GM21529 (cell line): ENCODE results near the gene NELFB.
A peak's percentile ranks its signal among the peaks of the same experiment; 100 is the strongest.

Experiments used
- ATAC-seq: cut with Tn5 transposase; IDR thresholded peaks from one replicate; pipeline ENCODE4 v1.9.1; 2021; ENCODE audit not compliant: unreplicated experiment

The NELFB gene

GRCh38 chr9:137280474-137281344 is 25.6 kb downstream of the NELFB start:
- no peak for ATAC-seq

- ATAC-seq = no peak
Observed at GRCh38 chr9:137281345-137282116, 26.4 kb downstream of the NELFB start.

DNA sequence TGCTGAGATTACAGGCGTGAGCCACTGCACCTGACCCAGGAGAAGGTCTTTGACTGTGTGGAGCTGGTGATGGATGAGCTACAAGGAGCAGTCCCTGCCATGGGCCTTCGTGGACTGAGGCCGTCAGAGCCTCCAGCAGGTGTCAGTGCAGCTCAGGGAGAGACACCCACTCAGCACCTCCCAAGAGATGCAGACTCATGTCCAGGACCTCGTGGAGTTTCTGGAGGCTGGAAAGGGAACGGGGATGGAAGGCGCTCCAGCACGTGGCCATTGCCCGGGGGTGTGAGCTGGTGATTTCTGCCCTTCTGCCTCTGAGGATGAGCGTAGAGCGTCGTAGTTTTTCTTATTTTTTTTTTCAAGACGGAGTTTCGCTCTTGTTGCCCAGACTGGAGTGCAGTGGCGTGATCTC is 31.9 kb downstream of the NELFB start:
- no peak for ATAC-seq

DNA sequence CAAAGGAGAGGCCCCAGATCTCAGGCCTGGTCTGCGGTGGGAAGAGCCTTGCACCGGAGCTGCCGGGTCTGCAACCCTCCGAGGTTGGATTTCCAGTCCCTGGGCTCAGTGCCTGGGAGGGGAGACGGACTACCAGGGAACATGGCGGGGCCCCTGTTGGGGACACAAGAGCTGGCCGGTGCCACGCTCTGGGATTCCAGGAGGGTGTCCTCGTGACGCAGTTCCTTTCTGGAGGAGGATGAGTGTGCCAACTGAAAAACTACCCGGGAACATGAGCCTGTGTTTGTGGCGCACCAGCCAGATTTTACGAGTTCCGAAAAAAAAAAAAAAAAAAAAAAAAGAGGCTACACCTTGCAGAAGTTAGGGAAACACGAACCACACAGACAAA is 38.0 kb downstream of the NELFB start:
- no peak for ATAC-seq

DNA sequence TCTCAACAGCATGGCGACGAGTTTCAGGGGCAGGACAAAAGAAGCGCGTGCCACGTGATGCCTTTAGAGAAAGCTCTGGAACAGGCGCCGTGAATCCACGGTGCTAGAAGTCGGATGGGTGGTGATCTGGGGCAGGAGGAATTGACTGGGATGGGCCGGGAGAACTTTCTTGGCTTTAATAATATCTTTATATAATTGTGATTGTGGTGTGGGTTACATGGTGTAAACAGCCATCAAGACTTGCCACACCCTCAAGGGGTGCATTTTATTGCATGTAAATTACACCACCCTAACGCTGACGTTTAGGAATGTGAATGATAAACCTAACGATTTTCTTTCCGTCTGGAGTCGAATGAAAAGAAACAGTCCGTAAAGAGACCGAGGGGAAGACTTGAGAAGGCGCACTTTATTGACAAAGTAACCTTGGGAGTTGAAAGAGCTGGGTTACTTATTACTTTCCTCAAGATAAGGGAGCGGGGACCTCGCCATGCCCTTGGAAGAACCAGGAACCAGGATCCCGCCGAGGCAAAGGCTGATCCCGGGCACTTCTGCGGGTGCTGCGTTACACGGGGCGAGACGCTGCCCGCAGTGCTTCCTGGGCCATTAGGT is 38.5 kb downstream of the NELFB start:
- no peak for ATAC-seq

GRCh38 chr9:137294091-137294680 is 39.1 kb downstream of the NELFB start:
- ATAC-seq = no peak

- ATAC-seq = no peak
Observed at GRCh38 chr9:137294681-137295237, 39.6 kb downstream of the NELFB start.

DNA sequence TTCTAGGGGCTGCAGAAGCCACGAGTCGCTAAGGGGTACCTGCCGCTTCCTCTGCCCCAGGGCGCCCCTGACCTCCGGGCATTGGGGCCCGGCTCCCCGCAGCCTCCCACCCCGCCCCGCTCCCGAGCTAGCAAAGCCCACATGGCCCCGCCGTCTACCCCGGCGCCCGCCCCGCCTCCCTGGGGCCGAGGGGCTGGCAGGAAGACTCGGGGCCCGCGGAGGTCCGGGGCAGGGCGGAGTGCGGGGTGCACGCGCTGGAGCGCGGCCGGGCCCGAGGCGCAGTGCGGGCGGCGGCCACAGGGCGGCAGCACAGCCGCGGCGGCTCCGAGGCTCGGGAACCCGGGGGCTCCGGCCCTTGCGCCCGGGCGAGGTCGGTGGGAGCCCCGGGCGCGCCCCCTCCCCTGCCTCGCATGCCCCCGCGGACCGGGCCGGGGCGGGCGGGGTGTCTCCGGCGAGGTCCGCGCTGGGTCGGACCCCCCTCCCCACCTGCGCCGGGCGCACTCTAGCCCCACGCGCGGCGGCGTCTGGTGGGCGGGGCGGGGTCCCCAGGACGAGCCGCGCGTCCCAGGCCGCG is 40.2 kb downstream of the NELFB start:
- no peak for ATAC-seq

GRCh38 chr9:137295849-137296669 is 40.9 kb downstream of the NELFB start:
- ATAC-seq = no peak

- no peak for ATAC-seq
Observed at GRCh38 chr9:137296670-137297664, 41.8 kb downstream of the NELFB start.

GRCh38 chr9:137297966-137298365 is 42.8 kb downstream of the NELFB start:
- no peak for ATAC-seq

- ATAC-seq = no peak
Observed at GRCh38 chr9:137298401-137299202, 43.5 kb downstream of the NELFB start.

- ATAC-seq = no peak
Observed at GRCh38 chr9:137299203-137299565, 44.1 kb downstream of the NELFB start.

DNA sequence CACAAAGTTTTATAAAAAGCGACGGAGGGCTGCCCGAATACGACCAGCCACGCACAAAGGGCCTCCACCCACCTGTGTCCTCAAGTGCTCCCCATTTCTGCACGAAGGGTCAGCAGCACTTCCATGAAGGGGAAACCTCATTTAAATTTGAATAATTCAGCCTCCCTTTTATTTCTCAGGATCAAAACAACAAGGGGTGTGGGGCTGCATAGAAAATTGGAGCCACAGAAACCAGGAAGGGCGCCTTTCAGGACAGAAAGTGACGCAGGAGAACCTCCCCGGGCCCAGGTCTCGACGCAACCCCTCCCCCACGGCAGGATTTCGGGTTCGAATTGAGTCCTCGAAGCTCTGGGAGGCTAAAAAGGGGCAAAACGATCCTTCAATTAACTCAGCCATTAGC is 44.8 kb downstream of the NELFB start:
- no peak for ATAC-seq

DNA sequence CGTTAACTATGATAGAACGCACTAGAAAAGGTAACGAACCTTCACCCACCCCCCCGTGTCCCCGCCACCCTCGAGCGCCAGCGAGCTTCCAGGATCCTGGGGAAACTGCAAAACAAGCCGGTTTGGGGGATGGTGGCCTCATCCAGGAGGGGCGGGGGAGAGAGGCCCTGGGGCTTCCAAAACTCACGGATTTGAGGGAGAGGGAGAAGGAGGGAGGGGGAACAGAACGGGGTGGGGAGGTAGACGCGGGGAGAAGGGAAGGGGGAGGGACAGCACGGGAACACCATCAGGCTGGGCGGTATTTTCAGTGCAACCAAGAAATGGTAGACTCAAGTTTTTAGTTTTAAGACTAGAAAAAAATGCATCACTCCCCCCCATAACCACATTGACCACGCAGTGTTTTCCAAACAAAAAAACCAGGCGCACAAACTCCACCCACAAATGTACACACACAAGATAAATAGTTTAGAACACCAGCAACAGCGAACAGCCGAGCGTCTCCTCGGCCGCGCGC is 45.5 kb downstream of the NELFB start:
- no peak for ATAC-seq

GRCh38 chr9:137301081-137301947 is 46.2 kb downstream of the NELFB start:
- peak; percentile 8 for ATAC-seq

- peak; percentile 67 for ATAC-seq
Observed at GRCh38 chr9:137302118-137302448, 47.0 kb downstream of the NELFB start, which contains the start of gene NRARP. TSS of gene NRARP (minus strand) at chr9:137302271. CDS start at chr9:137301928, 343 bp downstream.
